Endothelial cell of umbilical vein (primary cell): ENCODE measurements around the gene SEPTIN11.

Experiments
- CTCF ChIP-seq, 2 donors: IDR thresholded peaks; 1 replicate in 1 of 2; 2 replicates in 1 of 2; pipeline ENCODE4 v1.5.1; 2011; ENCODE audit warnings: low read length in 2 of 2, mild to moderate bottlenecking in 2 of 2, moderate library complexity in 2 of 2, control low read depth in 1 of 2, inconsistent platforms in 1 of 2, low read depth in 1 of 2; ENCODE audit not compliant: insufficient read depth in 1 of 2; ENCODE audit errors: extremely low read depth in 1 of 2
- EZH2 ChIP-seq: IDR thresholded peaks from 2 replicates; pipeline ENCODE4 v1.6.1; 2012; ENCODE audit warnings: borderline replicate concordance, low read depth, mild to moderate bottlenecking, moderate library complexity, low read length, inconsistent platforms; ENCODE audit not compliant: severe bottlenecking
- POLR2A ChIP-seq: IDR thresholded peaks from 2 replicates; pipeline ENCODE4 v1.6.1; 2012; ENCODE audit warnings: low read depth, mild to moderate bottlenecking, control low read depth, low read length
- POLR2AphosphoS5 ChIP-seq: IDR thresholded peaks from 2 replicates; pipeline ENCODE4 v1.6.1; 2012; ENCODE audit warnings: low read depth, mild to moderate bottlenecking, control low read depth, low read length, moderate library complexity; ENCODE audit not compliant: insufficient read depth

- TF ChIP-seq CTCF (IDR thresholded peaks at IDR 0.05; ENCODE audit: extremely low read depth in 1 of 2, insufficient read depth in 1 of 2, low read depth in 1 of 2, low read length in 2 of 2) (no peak), POLR2A (no peak), EZH2 (no peak), POLR2AphosphoS5 (no peak)
Measured at GRCh38 chr4:76955182-76955581, 5.6 kb downstream of the SEPTIN11 start.
